ENCODE data around the gene PEPD.

- TF ChIP-seq POLR2A (IDR thresholded peaks at IDR 0.05) (no peak), CTCF (IDR thresholded peaks at IDR 0.05) (no peak)
These were observed 62.1 kb downstream of the PEPD start for GRCh38 chr19:33459222-33460090.

Measured in transverse colon (tissue), 3 donors.